Measurements from ENCODE around the gene COQ3. TPM values are rescaled to one million over a fixed set of nuclear protein-coding genes. Genes with fewer than 3 reads are reported as not detected.

Gene COQ3, protein sequence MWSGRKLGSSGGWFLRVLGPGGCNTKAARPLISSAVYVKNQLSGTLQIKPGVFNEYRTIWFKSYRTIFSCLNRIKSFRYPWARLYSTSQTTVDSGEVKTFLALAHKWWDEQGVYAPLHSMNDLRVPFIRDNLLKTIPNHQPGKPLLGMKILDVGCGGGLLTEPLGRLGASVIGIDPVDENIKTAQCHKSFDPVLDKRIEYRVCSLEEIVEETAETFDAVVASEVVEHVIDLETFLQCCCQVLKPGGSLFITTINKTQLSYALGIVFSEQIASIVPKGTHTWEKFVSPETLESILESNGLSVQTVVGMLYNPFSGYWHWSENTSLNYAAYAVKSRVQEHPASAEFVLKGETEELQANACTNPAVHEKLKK
- total RNA-seq, result 10 to 100 TPM; 18.3 to 23.3 (median 18.6) TPM

DNA sequence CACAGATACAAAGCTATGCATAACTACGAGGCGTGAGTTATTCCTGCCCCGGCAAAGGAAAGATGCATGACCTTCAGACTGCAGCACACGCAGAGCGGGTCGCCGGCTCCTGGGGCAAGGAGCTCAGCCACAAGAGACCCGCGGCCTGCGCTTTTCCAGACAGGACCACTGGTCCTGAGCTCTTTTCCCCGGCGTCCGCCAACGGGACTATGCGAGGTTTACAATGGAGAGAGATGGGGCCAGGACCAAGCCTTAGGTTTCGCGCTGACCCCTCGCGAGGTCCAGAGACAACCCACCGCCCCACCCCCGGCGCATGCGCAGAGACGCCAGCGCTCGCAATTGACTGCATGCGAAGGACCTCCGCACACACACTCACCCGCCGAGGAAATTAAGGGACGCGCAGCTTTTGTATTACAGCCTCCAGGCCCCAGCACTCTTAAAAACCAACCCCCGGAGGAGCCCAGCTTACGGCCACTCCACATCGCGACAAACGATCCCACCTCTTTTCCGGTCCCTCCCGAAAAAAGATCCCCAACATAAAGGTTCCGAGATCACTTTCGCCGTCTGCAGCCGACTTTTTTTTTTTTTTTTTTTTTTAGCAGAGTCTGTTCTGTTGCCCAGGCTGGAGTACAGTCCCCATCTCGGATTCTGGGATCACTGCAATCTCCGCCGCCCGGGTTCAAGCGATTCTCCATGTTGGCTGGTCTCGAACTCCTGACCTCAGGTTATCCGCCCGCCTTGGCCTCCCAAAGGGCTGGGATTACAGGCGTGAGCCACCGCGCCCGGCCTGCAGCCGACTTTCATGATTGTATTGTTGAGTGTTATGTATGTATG is at the start of gene COQ3:
TSS of gene COQ3 (minus strand) at position 498 of the 834 bp plus-strand sequence. CDS start at position 482, 16 bp downstream.
- Mint-ChIP-seq H3K4me1 (ENCODE audit: low read depth) (peaks cover 10% of the 10 kb centered on the region), H3K4me3 (peak within 1 kb of the TSS; percentile 97), H3K27me3 (ENCODE audit: low read depth) (no peaks in the 10 kb centered on the region), H3K36me3 (ENCODE audit: insufficient read depth) (peaks cover 2% of the 10 kb centered on the region), H3K9me3 (no peaks in the 10 kb centered on the region)
- ATAC-seq, result peak; percentile 77 to 81
- peak; percentile 50 for DNase-seq

DNA sequence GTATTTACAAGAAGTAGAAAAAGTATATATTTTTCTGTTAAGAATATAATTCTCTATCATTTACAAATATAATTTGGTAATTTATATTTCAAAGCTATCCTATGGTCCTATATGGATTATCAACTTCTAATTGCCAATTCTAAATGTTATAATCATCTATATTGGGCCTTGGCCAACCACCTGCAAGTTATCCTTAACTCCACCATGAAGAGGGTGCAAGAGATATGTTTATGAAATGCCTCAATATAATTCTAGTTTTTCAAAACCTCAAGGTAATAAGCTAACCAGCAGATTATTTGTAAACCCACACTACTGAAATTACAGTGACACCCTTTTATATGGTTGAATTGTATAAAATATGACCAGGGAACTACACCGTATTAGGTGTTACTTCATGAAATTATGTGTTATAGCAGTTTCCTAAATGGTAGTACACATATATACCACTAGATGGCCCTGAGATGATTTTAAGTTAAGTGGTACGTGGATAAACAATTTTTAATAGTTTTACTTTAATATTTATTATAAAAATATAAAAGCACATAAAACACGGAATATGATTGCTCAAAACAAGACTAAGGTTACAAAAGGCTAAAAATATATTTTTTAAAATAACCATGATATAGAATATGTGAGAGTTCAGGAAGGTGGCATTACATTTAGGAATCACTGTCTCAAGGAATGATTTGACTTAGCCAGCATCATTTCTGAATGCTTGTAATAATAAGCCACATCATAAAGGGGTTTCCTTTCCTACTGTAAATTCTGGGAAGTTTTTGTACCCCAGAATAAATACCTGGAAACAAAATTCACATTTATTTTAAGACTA is 40.9 kb upstream of the COQ3 start:
- DNase-seq (no peak), ATAC-seq (peak in 1 of 2 donors; percentile 55)
- H3K4me3 Mint-ChIP-seq, result no peak overlapping the region
- H3K9me3 Mint-ChIP-seq, result no peaks in the 10 kb centered on the region
- H3K27me3 Mint-ChIP-seq (ENCODE audit: low read depth), result no peaks in the 10 kb centered on the region
- H3K36me3 Mint-ChIP-seq (ENCODE audit: insufficient read depth), result peaks cover 5% of the 10 kb centered on the region
- H3K4me1 Mint-ChIP-seq (ENCODE audit: low read depth), result peaks cover 2% of the 10 kb centered on the region

DNA sequence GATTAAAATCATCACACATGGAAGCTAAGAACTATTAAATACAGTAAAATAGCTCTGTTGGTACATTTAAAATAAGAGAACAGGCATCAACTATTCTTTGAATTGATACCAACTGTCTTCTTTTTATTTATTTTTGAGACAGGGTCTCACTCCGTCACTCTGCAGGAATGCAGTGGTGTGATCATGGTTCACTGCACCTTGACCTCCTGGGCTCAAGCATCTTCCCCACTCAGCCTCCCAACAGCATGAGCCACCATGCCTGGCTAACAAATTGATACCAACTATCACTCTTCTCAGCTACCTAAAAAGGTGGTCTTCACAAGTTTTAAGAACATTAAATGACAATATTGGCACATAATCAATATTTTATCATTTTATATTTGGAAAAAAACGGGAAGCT is 38.9 kb upstream of the COQ3 start:
- Mint-ChIP-seq H3K4me1 (ENCODE audit: low read depth) (peaks cover 5% of the 10 kb centered on the region), H3K36me3 (ENCODE audit: insufficient read depth) (peaks cover 5% of the 10 kb centered on the region), H3K27me3 (ENCODE audit: low read depth) (no peaks in the 10 kb centered on the region), H3K9me3 (no peaks in the 10 kb centered on the region), H3K4me3 (no peak overlapping the region)
- DNase-seq (no peak), ATAC-seq (no peak)

DNA sequence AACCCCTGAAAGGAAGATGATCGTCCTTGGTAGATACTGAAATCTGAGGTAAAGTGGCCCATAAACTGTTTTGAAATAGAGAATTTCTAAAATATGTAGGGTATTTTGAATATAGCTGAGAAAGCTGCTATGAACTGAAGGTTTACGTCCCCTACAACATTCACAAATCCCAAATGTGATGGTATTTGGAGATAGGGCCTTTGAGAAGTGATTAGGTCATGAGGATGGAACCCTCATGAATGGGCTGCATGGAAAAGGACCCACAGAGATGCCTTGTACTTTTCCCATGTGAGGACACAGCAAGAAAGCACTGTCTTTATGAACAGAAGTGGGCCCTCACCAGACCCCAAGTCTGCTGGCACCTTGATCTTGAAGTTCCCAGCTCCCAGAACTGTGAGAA is 37.9 kb upstream of the COQ3 start:
- peaks cover 3% of the 10 kb centered on the region for H3K36me3 Mint-ChIP-seq (ENCODE audit: insufficient read depth)
- H3K4me1 Mint-ChIP-seq (ENCODE audit: low read depth), result peaks cover 15% of the 10 kb centered on the region
- no peak for ATAC-seq
- no peaks in the 10 kb centered on the region for H3K9me3 Mint-ChIP-seq
- DNase-seq, result no peak
- no peak overlapping the region for H3K4me3 Mint-ChIP-seq
- no peaks in the 10 kb centered on the region for H3K27me3 Mint-ChIP-seq (ENCODE audit: low read depth)

DNA sequence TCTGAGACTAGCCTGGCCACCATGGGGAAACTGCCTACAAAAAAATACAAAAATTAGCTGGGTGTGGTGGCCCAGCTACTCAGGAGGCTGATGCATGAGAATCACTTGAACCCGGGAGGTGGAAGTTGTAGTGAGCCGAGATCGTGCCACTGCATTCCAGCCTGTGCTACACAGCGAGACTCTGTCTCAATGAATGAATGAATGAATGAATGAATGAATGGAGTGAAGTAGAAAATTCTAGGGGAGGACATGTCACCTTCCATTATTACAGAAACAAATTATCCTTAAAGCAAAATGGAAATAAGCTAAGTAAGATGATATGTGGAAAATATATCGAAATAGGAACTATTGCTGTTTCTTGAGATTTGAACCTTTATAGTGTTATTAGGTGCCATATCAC is 34.0 kb upstream of the COQ3 start:
- Mint-ChIP-seq H3K9me3 (no peaks in the 10 kb centered on the region), H3K4me3 (no peak overlapping the region), H3K4me1 (ENCODE audit: low read depth) (peaks cover 39% of the 10 kb centered on the region), H3K27me3 (ENCODE audit: low read depth) (no peaks in the 10 kb centered on the region), H3K36me3 (ENCODE audit: insufficient read depth) (peaks cover 7% of the 10 kb centered on the region)
- no peak for DNase-seq
- no peak for ATAC-seq

DNA sequence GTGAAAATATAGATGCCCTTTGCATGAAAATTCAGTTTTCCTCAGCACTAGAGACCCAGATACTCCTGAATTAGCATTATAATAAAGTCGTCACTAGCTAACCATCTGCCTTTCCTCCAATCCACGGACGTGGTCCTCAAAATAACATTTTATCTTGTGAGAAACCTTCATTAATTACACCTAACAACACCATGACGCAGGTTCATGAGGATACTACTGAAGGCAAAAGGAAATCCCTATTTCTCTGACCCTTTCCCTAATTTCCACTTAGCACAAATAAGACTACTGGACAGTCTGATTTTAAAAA is 32.4 kb upstream of the COQ3 start:
- peak overlapping the region; percentile 96 for H3K4me3 Mint-ChIP-seq
- peaks cover 15% of the 10 kb centered on the region for H3K36me3 Mint-ChIP-seq (ENCODE audit: insufficient read depth)
- H3K9me3 Mint-ChIP-seq, result no peaks in the 10 kb centered on the region
- peaks cover 53% of the 10 kb centered on the region for H3K4me1 Mint-ChIP-seq (ENCODE audit: low read depth)
- ATAC-seq (no peak), DNase-seq (no peak)
- H3K27me3 Mint-ChIP-seq (ENCODE audit: low read depth), result no peaks in the 10 kb centered on the region

DNA sequence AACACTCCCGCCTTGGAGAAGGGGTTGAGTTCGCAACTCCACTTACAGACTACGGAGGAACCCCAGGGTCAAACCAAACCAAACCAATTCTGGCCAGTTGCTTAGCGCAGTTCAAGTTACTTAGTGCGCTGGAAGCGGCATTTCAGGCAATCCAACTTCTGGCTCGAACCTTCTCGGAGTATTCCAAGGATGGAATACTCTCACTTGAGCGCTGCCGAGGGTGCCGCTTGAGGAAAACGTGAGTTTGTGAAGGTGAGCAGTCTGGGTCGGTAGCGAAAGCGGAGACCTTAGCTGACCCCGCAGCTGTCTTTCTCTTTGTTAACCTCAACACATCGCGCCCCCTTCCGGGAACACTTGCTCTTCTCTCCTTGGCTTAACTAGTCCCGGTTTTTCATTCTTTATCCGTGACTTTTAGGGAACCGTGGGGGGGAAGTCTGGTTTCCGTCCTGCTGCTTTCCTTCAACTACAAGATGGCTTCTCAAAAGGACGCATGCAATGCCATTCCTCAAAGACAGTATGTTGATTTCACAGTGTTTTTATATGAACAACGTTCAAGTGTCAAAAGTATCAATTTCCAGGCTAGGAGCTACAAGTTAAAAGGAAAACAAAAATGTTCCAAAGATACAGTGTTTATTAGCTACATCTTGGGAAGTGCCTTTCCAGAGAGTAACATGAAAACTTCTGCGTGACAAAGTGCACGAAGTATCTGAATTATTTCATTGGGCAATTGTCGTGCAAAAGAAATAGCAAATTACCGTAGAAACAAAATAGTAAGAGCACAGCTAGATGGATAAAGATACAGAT is 31.9 kb upstream of the COQ3 start:
- peak; percentile 41 to 56 for ATAC-seq
- Mint-ChIP-seq H3K36me3 (ENCODE audit: insufficient read depth) (peaks cover 20% of the 10 kb centered on the region), H3K4me3 (peak overlapping the region; percentile 96), H3K27me3 (ENCODE audit: low read depth) (no peaks in the 10 kb centered on the region), H3K9me3 (no peaks in the 10 kb centered on the region), H3K4me1 (ENCODE audit: low read depth) (peaks cover 59% of the 10 kb centered on the region)
- peak; percentile 54 for DNase-seq

DNA sequence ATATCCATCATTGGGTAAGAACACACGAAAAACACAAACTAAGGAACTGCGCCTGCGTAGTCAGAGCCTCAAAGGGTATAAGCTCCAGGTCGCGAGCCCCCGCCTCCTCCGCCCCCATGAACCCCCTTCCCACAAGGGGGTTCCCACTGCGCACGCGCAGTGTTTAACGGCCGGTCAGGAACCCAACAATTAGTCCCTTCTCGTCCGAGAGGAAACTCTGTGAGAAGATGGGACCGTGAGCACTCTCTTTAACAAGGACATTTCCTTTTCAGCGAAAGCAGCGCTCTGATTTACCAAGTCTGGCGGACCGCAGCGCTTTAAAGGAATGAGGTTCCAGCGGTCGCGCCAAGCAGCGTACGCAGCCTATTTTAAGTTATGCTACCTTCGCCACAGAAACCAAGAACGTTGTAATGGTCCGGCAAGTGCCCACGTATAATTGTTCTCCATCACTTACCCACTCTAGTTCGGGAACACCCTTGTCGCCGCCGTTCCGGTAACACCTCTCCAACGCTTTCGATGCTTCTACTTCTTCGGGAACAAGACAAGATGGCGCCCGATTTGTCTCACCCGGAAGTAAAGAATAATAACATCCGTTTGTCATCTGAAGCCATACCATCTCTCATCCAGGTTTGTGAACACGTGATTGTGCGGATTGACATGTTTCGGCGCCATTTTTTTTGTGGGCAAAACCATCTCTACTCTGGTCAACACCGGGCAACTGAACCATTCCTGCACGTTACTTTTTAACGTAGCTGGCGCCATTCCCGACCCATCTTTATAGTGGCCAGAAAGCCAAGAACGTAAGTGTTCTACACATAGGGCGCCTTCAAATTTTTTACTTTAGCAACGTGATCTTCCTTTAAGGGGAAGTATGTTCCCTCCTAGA is 31.0 kb upstream of the COQ3 start, which contains the start of gene PNISR:
TSS of gene PNISR (minus strand) at position 548 of the 886 bp plus-strand sequence. CDS start 10,649 bp downstream, outside the sequence.
- H3K27me3 Mint-ChIP-seq (ENCODE audit: low read depth), result no peaks in the 10 kb centered on the region
- H3K4me1 Mint-ChIP-seq (ENCODE audit: low read depth), result peaks cover 66% of the 10 kb centered on the region
- peak; percentile 78 for DNase-seq
- no peaks in the 10 kb centered on the region for H3K9me3 Mint-ChIP-seq
- peak within 1 kb of the TSS; percentile 96 for H3K4me3 Mint-ChIP-seq
- H3K36me3 Mint-ChIP-seq (ENCODE audit: insufficient read depth), result peaks cover 20% of the 10 kb centered on the region
- ATAC-seq, result peak; percentile 84 to 88

DNA sequence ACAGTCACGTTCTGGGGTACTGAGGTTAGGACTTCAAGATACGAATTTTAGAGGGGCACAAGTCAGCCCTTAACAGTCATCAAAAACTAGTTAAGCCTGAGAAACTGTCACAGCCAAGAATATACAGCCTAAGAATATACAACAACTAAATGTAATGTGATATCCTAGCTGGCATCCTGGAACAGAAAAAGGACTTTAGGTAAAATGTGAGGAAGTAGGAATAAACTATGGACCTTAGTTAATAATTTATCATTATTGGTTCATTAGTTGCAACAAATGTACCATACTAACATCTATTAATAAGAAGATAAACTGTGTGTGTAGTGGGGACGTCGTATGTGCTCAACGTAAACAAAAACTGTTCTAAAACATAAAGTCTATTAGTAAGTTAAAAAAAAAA is 30.0 kb upstream of the COQ3 start:
- Mint-ChIP-seq H3K9me3 (no peaks in the 10 kb centered on the region), H3K4me3 (peak overlapping the region; percentile 96), H3K27me3 (ENCODE audit: low read depth) (no peaks in the 10 kb centered on the region), H3K36me3 (ENCODE audit: insufficient read depth) (peaks cover 20% of the 10 kb centered on the region), H3K4me1 (ENCODE audit: low read depth) (peaks cover 69% of the 10 kb centered on the region)
- DNase-seq, result no peak
- ATAC-seq, result no peak

DNA sequence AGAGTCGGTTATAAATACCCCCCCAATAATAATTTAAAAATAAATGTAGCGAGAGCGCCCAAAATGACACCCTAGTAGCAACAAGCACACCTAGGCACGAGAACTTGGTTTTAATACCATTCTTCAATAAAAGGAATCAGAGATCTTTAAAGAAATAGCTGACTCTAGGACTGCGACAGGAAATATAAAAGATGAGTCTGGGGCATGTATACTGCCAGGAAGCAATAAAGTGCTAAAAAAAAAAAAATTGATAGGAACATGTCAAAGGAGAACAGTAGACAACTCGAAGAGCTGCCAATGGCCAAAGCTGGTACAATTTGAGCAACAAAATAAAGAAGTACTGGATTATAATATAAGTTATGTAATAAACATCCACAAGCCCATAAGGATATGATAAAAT is 28.9 kb upstream of the COQ3 start:
- no peak for DNase-seq
- Mint-ChIP-seq H3K27me3 (ENCODE audit: low read depth) (no peaks in the 10 kb centered on the region), H3K4me3 (peak overlapping the region; percentile 96), H3K4me1 (ENCODE audit: low read depth) (peaks cover 71% of the 10 kb centered on the region), H3K9me3 (no peaks in the 10 kb centered on the region), H3K36me3 (ENCODE audit: insufficient read depth) (peaks cover 21% of the 10 kb centered on the region)
- no peak for ATAC-seq

DNA sequence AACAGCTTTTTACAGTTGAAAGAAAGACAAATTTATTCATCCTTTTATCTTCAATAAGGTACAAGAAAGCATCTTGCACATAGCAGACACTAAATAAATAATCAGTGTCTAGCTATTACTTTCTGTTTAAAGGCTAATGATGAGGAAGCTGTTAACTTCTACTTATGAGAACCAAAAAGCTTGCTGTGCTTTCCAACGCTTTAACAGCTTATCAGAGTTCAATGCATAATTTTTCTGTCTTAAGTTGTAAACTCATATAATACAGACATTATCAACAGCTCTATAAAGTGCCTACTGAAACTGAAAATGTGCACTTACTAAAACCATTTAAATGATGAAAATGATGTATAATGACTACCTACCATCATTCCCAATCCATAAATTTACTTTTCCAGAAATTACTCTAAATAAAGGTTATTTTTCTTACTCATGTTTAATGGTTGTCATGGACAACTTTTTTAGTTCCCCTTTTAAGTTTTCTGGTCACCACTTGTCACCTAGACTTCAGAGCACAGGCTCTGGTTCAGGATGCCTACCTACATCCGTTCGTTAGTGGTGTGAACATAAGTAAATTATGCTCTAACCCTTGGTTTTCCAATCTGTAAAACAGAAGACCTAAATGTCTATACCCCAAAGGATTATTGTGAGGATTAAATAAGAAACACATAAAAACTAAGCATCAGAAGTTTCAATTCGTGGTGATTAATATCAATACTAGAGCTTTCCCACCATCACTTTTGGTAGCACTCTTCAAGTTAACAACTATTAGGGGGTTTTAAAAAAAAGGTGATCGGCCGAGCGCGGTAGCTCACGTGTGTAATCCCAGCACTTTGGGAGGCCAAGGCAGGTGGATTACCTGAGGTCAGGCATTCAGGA is 23.1 kb upstream of the COQ3 start:
- Mint-ChIP-seq H3K27me3 (ENCODE audit: low read depth) (no peaks in the 10 kb centered on the region), H3K36me3 (ENCODE audit: insufficient read depth) (peaks cover 25% of the 10 kb centered on the region), H3K4me1 (ENCODE audit: low read depth) (peaks cover 63% of the 10 kb centered on the region), H3K9me3 (no peaks in the 10 kb centered on the region), H3K4me3 (peak overlapping the region; percentile 19)
- DNase-seq (no peak), ATAC-seq (peak; percentile 51 to 58)

DNA sequence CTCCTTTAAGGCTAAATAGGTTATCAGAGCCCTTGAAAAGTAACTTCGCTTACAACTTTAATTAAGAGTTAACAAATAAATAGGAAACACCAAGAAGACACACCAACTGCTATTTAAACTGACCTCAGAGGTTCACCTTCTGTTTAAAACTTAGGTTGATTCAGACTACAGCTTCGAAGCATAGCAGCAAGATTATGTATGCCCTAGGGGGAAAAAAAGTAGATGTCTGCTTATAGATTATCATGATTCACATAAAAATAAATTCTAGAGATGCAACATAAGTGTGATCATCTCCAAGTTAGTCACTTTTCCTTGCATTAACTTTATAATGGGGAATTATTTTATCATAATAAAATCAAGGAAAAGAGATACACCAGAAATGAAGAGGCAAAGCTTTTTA is 22.2 kb upstream of the COQ3 start:
- ATAC-seq, result no peak
- no peak for DNase-seq
- H3K9me3 Mint-ChIP-seq, result no peaks in the 10 kb centered on the region
- peaks cover 59% of the 10 kb centered on the region for H3K4me1 Mint-ChIP-seq (ENCODE audit: low read depth)
- H3K36me3 Mint-ChIP-seq (ENCODE audit: insufficient read depth), result peaks cover 25% of the 10 kb centered on the region
- no peak overlapping the region for H3K4me3 Mint-ChIP-seq
- no peaks in the 10 kb centered on the region for H3K27me3 Mint-ChIP-seq (ENCODE audit: low read depth)

Measured in activated T-cell treated with anti-CD3 and anti-CD28 coated beads, Interleukin-2, amount 50 U/mL, for 4 hours (primary cell).